NCI-H2196 treated with DMSO at 0.1 percent for 48 hours (cell line): Measurements from ENCODE around the gene MEAF6.
"Not testable (repeated sequence)": the region's sequence is repeated elsewhere in the genome, so short reads cannot be mapped to it uniquely, and the experiment has no call there.

Source experiments
- DNase-seq: peaks from one replicate; lab custom pipeline; 2025; ENCODE audit not compliant: unreplicated experiment; lab: John Stamatoyannopoulos, UW

The MEAF6 gene

GRCh38 chr1:37514350-37515184 is at the start of gene MEAF6:
Gene MEAF6, minus strand, starts transcription at chr1:37514766. Its CDS starts 20 bp downstream, at chr1:37514746.
- peak; percentile 87 for DNase-seq

DNA sequence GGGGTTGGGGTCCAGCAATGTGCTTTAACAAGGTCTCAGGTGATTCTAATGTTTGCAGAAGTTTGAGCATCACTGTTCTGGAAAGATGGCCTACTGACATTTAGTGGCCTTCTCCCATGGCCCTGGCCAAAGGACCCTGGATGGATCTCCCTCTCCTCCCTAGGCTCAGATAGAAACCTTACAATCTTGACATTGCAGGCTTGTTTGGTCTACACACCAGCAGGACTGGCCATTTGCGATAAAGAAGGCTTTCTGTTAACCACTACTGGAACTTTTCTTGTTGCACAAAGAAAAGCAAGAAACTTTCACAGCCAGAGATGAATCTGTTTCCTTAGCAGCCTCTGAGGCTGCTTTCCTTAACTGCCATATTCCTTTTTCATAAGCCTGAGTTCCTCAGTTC is 48.4 kb upstream of the MEAF6 start:
- DNase-seq: no peak

- DNase-seq: no peak
Observed at GRCh38 chr1:37561133-37562132, 46.9 kb upstream of the MEAF6 start.

- DNase-seq: no peak
Observed at GRCh38 chr1:37560401-37561132, 46.0 kb upstream of the MEAF6 start.

DNA sequence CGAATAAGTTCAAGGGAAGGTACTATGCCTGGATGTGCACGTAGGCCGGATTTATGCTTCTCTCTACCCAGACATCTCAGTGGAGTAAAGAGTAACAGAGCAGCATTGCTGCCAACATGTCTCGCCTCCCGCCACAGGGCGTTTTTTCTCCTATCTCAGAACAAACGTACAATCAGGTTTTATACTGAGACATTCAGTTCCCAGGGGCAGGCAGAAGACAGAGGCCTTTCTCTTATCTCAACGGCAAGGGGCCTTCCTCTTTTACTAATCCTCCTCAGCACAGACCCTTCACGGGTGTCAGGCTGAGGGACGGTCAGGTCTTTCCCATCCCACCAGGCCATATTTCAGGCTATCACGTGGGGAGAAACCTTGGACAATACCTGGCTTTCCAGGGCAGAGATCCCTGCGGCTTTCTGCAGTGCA is 45.4 kb upstream of the MEAF6 start:
- not testable (repeated sequence) for DNase-seq

DNA sequence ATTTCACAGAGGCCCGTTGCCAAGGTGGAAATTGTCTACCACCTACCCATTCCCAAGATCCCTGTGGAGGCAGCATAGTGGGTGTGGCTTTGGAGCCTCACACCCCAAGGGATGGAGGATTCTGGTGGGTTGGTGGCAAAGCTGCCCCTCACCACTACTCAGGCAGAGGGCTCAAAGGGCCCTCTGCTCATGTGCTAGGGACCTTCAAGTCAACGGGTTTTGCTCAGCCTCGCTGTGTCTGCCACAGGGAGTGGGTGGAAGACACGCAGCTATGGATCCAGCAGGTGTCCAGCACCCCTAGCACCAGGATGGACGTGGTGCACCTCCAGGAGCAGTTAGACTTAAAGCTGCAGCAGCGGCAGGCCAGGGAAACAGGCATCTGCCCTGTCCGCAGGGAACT is 44.5 kb upstream of the MEAF6 start:
- DNase-seq: no peak

DNA sequence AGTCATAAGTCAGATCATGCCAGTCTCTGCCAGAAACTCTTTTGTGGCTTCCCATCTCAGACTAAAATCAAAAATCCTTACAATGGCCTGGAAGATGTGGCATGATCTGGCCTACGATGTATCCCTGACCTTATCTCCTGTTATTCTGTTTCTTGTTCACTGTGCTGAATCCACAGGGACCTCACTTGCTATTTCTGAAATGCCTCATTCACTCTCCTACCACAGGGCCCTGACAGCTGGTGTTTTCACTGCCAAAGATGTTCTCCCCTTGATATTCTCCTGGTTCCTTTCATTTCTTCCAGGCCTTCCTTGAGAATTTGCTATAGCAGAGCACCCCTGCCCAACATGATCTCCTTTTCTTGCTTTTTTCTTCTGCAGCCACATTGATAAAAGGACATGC is 43.8 kb upstream of the MEAF6 start:
- DNase-seq: no peak

- no peak for DNase-seq
Observed at GRCh38 chr1:37557402-37557801, 42.8 kb upstream of the MEAF6 start.

DNA sequence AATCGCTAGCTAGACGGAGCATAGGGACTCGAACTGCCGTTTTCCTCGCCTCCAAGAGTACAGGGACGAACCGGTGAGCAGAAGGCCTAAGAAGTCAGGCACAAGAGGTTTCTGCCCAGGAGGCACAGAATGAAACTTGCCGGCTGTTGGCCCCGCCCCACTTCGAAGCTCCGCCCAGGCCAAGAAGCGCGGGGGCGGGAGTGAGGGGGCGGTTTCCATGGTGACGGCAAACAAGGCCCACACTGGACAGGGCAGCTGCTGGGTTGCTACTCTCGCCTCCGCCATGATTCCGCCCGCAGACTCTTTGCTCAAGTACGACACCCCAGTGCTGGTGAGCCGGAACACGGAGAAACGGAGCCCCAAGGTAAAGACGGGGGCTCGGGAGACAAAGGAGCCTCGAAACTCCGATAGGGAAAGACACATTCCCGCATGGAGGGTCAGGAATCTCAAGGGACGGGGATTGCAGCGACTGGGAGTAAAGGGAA is 42.2 kb upstream of the MEAF6 start, which contains the start of gene DNALI1:
TSS of gene DNALI1 (plus strand) at position 229 of the 485 bp plus-strand sequence. CDS start at position 284, 55 bp downstream.
- peak; percentile 90 for DNase-seq

DNA sequence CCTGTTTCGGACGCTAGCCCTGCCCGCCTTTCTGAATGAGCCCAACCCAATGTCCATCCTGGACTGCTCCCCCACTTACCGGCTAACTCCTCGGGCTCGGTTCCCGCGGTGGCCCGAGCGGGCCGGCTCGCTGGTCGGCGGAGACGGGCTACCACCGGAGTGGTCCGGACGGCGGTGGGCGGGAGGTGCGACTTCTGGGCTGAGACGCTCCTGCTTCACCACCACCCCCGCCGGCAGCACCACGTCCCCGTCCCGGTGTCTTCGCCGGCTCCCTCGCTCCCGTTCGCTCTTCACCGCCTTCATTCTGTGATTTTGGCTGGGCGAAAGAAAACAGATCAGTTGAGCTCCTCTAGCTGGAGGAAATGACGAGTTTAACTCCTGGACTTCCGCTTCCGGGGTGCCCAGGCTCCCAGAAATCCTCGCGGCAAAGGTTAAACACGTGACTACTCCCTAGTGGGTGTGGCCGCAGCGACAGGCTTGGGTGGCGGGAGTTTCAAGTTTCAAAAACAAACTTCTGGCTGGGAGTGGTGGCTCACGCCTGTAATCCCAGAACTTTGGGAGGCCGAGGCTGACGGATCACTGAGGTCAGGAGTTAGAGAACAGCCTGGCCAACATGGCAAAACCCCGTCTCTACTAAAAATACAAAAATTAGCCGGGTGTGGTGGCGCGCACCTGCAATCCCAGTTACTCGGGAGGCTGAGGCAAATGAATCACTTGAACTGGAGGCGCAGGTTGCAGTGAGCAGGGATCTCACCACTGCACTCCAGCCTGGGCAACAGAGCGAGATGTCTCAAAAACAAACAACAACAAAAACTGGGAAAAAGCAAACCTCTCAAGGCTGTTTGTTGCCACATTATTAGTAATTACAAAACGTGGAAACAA is 39.6 kb upstream of the MEAF6 start, which contains the start of gene SNIP1:
TSS of gene SNIP1 (minus strand) at position 367 of the 882 bp plus-strand sequence. CDS start at position 303, 64 bp downstream.
- DNase-seq: peak; percentile 85

DNA sequence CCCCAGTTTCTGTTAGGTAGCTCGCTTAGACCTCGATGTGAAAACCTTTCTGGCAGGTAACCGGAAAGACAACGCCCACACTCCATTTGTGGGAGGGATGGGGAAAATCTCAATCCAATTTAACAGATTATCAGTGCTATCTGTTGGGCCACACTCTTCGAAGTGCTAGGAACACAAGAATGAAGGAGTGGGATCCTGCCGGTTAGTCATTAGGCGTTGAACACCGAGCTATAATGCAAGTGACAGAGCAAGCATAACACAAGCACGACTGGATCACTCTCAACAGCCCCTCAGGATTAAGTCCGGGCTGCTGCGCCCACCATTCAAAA is 39.0 kb upstream of the MEAF6 start:
- no peak for DNase-seq

GRCh38 chr1:37549341-37549740 is 34.8 kb upstream of the MEAF6 start:
- no peak for DNase-seq

- no peak for DNase-seq
Observed at GRCh38 chr1:37545019-37545418, 30.5 kb upstream of the MEAF6 start.

DNA sequence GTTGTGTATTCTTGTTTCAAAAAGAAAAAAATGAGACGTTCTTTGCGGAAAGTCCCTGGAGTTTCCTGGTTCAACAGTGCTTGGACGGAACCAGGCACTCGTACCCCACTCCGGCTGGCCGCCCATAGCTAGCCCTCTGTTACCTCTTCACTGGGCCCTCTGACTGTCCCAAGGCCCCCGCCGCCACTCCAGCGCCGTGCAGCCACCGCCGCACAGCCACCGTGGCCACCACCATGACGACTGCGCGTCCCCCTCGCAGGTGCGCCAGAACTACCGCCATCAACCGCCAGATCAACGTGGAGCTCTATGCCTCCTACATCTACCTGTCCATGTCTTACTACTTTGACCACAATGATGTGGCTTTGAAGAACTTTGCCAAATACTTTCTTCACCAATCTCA is 30.0 kb upstream of the MEAF6 start:
- DNase-seq: no peak

DNA sequence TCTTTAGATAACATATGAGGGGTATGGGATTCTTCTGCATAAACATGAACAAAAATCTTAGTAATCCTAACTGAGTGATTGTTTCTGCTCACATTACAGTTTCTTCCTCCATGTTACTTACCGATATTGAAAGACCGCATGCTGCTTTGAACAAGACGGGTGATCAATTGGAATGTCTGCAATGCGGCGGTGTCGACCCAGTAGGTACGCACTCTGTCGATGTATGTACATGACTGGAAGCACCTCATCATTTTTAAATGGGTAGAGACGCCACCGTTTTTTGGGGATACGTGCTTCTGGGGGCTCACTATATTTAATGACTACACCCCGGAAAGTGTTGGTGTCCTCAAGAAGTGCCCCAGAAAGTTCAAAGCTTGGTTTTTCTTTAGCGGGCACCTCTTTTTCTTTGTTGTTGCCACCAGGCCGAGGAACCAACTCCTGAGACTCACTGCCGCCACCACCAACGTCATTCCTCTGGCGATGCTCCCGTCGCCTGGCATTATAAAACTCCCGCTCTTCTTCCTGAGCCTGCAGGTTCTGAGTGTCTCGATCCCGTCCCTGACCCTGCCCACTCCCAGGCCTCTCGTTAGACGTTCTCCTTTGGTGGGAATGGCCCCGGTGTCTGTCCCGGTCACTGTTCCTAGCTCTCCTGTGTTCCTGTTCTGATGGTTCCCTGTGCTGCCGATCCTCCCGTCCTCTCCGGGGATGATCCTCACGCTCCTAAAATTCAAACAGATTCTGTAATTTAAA is 25.6 kb upstream of the MEAF6 start:
- no peak for DNase-seq

GRCh38 chr1:37539154-37539553 is 24.6 kb upstream of the MEAF6 start:
- not testable (repeated sequence) for DNase-seq

GRCh38 chr1:37537378-37537777 is 22.8 kb upstream of the MEAF6 start:
- peak; percentile 18 for DNase-seq

DNA sequence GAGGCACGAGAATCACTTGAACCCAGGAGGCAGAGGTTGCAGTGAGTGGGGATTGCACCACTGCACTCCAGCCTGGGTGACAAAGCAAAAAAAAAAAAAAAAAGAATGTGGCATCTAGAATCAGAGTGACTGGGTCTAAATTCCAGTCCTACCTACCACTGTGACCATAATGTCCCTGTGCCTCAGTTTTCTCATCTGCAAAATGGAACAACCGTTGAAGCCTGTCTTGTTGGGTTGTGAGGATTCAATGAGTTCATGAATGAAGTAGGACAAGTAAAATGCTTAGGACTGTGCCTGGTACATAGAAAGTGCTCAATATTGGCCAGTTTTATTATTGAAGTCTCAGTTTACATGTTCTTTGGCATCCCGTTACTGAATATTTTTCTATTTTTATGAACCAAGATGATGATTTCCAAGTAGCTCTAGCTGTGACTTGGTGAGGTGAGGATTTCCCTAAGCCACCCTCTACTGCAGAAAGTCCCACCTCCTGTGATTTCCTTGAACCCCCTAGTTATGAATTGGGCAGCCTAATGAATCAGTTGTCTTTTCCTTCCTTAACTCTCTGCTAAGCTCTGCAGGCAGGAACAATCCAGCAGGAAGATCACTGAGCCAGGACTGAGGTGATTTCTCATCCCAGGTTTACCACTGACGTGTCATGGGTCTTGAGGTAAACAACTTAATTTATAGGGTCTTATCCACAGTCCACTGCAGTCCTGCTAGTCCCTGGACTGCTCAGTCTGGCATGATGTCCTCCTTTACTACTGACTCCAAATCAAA is 18.9 kb upstream of the MEAF6 start:
- DNase-seq: no peak
